Adipose tissue (tissue), 3 donors: ENCODE measurements around the gene CCDC61. TPM values are rescaled to one million over a fixed set of nuclear protein-coding genes. Genes with fewer than 3 reads are reported as not detected.

ENCODE experiments used
- H3K27ac ChIP-seq: one replicate; pipeline ENCODE4 v1.5.1; 2013; ENCODE audit warnings: low read depth, low read length
- WGBS, 3 donors: extraction: QIAGEN DNeasy Blood & Tissue Kit; methylation state at CpG; one replicate each; pipeline ENCODE4 v1.1.7; 2013; 5-methylcytosine and 5-hydroxymethylcytosine counted together
- polyA plus RNA-seq, 3 donors: library from polyadenylated mRNA; stranded (reverse); fragments of 200-250 nt; gene quantifications; one replicate each; pipeline ENCODE4 v1.2.3, GENCODE V29; 2013
- donor health status: healthy with polysubstance abuse.
- donor health status: Bipolar disorder and iron deficiency.
- donor health status: healthy.

The CCDC61 gene
- polyA plus RNA-seq, 3 donors = 7.2 to 8.6 (median 7.8) TPM

DNA sequence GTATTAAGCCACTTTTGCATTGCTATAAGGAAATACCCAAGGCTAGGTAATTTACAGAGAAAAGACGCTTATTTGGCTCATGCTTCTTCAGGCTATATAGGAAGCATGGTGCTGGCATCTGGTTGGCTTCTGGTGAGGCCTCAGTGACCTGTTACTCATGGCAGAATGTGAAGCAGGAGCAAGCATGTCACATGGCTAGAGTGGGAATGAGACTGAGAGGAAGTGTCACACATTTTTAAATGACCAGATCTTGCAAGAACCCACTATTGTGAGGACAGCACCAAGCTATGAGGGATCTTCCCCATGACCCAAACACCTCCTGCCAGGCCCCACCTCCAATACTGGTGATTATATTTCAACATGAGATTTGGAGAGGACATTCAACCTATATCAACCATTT is 71.2 kb downstream of the CCDC61 start:
- 79 to 82% (median 80%) methylated on average over 1 of the region's 1 CpG for WGBS, 3 donors

DNA sequence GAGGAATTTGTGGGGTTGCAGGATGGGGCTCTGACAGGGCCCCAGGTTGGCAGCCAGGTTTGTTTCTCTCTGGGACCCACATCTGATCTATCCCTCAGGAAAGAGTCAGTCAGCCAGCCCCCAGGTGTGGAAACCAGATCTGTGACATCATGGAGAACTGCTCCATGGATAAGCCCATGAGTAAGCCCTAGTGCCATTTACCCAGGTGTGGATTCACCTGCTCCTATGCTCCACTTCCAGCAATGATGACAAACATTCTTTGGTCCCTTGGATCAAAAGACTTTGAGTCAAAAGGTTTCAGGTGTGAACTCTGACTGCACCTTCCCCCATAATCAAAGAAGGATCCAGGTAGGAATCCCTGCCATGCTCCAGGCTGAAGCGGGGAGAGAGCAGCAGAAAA is 72.4 kb downstream of the CCDC61 start:
- WGBS, 3 donors = 73 to 95% (median 88%) methylated on average over 1 of the region's 1 CpG
- H3K27ac ChIP-seq = no peak overlapping the region

More for the DNA sequence above, 71.2 kb downstream of the CCDC61 start:
- H3K27ac ChIP-seq = no peak overlapping the region

Other genes with a start within 250 kb of the CCDC61 start
- 10 to 100 TPM; 19.7 to 33.3 (median 23.3) TPM for gene SIX5, start 226.2 kb upstream of the CCDC61 start, polyA plus RNA-seq
- gene DMPK, start 213.0 kb upstream of the CCDC61 start, polyA plus RNA-seq = 100 to 1,000 TPM in 1 of 3 donors, 10 to 100 TPM in 2; 36.1 to 119 (median 40.8) TPM
- gene DMWD, start 202.6 kb upstream of the CCDC61 start, polyA plus RNA-seq = 10 to 100 TPM; 13.9 to 43.0 (median 35.8) TPM
- gene RSPH6A, start 180.2 kb upstream of the CCDC61 start, polyA plus RNA-seq = under 1 TPM in 1 of 3 donors, not detected in 2; 0.03 TPM
- gene SYMPK, start 132.3 kb upstream of the CCDC61 start, polyA plus RNA-seq = 10 to 100 TPM; 25.9 to 57.0 (median 36.8) TPM
- 10 to 100 TPM in 1 of 3 donors, 1 to 10 TPM in 1, not detected in 1; 3.6 to 32.1 TPM for gene FOXA3, start 131.1 kb upstream of the CCDC61 start, polyA plus RNA-seq
- gene IRF2BP1, start 109.3 kb upstream of the CCDC61 start, polyA plus RNA-seq = 10 to 100 TPM in 2 of 3 donors, 1 to 10 TPM in 1; 7.7 to 13.9 (median 10.0) TPM
- gene MYPOP, start 92.9 kb upstream of the CCDC61 start, polyA plus RNA-seq = 1 to 10 TPM; 2.9 to 3.4 (median 3.4) TPM
- gene NANOS2, start 80.7 kb upstream of the CCDC61 start, polyA plus RNA-seq = not detected
- gene NOVA2, start 21.6 kb upstream of the CCDC61 start, polyA plus RNA-seq = 1 to 10 TPM in 2 of 3 donors, under 1 TPM in 1; 0.49 to 7.4 (median 2.8) TPM
- gene PGLYRP1, start 27.6 kb downstream of the CCDC61 start, polyA plus RNA-seq = 1 to 10 TPM in 2 of 3 donors, not detected in 1; 7.6 to 8.7 TPM
- gene IGFL4, start 45.5 kb downstream of the CCDC61 start, polyA plus RNA-seq = under 1 TPM in 1 of 3 donors, not detected in 2; 0.02 TPM
- not detected for gene IGFL3, start 129.2 kb downstream of the CCDC61 start, polyA plus RNA-seq
- gene IGFL2, start 152.8 kb downstream of the CCDC61 start, polyA plus RNA-seq = 1 to 10 TPM in 1 of 3 donors, under 1 TPM in 2; 0.09 to 1.1 (median 0.22) TPM
- not detected for gene IGFL1, start 234.3 kb downstream of the CCDC61 start, polyA plus RNA-seq